Right atrium auricular region (tissue), 2 donors: Measurements from ENCODE around the gene ABLIM3. TPM values are rescaled to one million over a fixed set of nuclear protein-coding genes. Genes with fewer than 3 reads are reported as not detected.

Experiments
- DNase-seq: peaks from one replicate; pipeline ENCODE4 v3.0.0-alpha.2; 2019; ENCODE audit warnings: low spot score
- H3K27ac ChIP-seq, 2 donors: fragments of 200-600 bp; sonication (generic); 1 replicate in 1 of 2; 2 replicates in 1 of 2; pipeline ENCODE4 v1.5.1; 2016 to 2019
- H3K27me3 ChIP-seq, 2 donors: fragments of 200-600 bp; sonication (generic); one replicate each; pipeline versions ENCODE4 v1.5.1 to v1.6.0; 2017 to 2019
- H3K36me3 ChIP-seq: fragments of 200-600 bp; sonication (generic); one replicate; pipeline ENCODE4 v1.5.1; 2016
- H3K4me1 ChIP-seq, 2 donors: fragments of 200-600 bp; sonication (generic); one replicate each; pipeline versions ENCODE4 v1.5.1 to v1.6.0; 2017 to 2019
- H3K4me3 ChIP-seq, 2 donors: fragments of 200-600 bp; sonication (generic); 1 replicate in 1 of 2; 2 replicates in 1 of 2; pipeline ENCODE4 v1.5.1; 2017 to 2019; ENCODE audit warnings: mild to moderate bottlenecking in 1 of 2, moderate library complexity in 1 of 2
- H3K9me3 ChIP-seq, 2 donors: fragments of 200-600 bp; sonication (generic); one replicate each; pipeline ENCODE4 v1.5.1; 2019
- CTCF ChIP-seq, 2 donors: fragments of 200-600 bp; sonication (generic); IDR thresholded peaks; one replicate each; pipeline ENCODE4 v1.5.1; 2019; ENCODE audit warnings: antibody characterized with exemption in 2 of 2
- total RNA-seq, 2 donors: library from RNA; depleted of rRNA; stranded (reverse); fragments of >200 nt; gene quantifications; one replicate each; pipeline ENCODE4 v1.1.0, GENCODE V29; 2016

Gene ABLIM3
- total RNA-seq, 2 donors from 2014 or later: 109 to 145 TPM

GRCh38 chr5:149174847-149175234 is 33.5 kb downstream of the ABLIM3 start:
- DNase-seq: no peak
- TF ChIP-seq CTCF (IDR thresholded peaks at IDR 0.05): no peak
- Histone ChIP-seq H3K36me3 (no peaks in the 10 kb centered on the region), H3K27ac (peak overlapping the region; percentile 80 to 94), H3K9me3 (no peaks in the 10 kb centered on the region), H3K4me3 (no peak overlapping the region), H3K27me3 (no peaks in the 10 kb centered on the region), H3K4me1 (peaks cover 0 to 80% of the 10 kb centered on the region in 2 donors)

GRCh38 chr5:149175346-149176105 is 34.2 kb downstream of the ABLIM3 start:
- H3K4me1 ChIP-seq: peaks cover 0 to 77% of the 10 kb centered on the region in 2 donors
- TF ChIP-seq CTCF (IDR thresholded peaks at IDR 0.05): no peak
- DNase-seq: peak; percentile 90

GRCh38 chr5:149177339-149177843 is 36.1 kb downstream of the ABLIM3 start:
- H3K36me3 ChIP-seq: no peaks in the 10 kb centered on the region
- H3K27ac ChIP-seq: peak overlapping the region; percentile 80 to 94
- H3K9me3 ChIP-seq: no peaks in the 10 kb centered on the region
- no peaks in the 10 kb centered on the region for H3K27me3 ChIP-seq
- peaks cover 0 to 73% of the 10 kb centered on the region in 2 donors for H3K4me1 ChIP-seq
- no peak overlapping the region for H3K4me3 ChIP-seq
- TF ChIP-seq CTCF (IDR thresholded peaks at IDR 0.05): no peak
- DNase-seq: no peak

More at GRCh38 chr5:149175346-149176105, 34.2 kb downstream of the ABLIM3 start:
- peak overlapping the region; percentile 80 to 94 for H3K27ac ChIP-seq
- no peaks in the 10 kb centered on the region for H3K9me3 ChIP-seq
- H3K4me3 ChIP-seq: no peak overlapping the region
- H3K36me3 ChIP-seq: no peaks in the 10 kb centered on the region
- H3K27me3 ChIP-seq: no peaks in the 10 kb centered on the region

- H3K27me3 ChIP-seq: no peaks in the 10 kb centered on the region
- H3K4me1 ChIP-seq: peaks cover 0 to 67% of the 10 kb centered on the region in 2 donors
- TF ChIP-seq CTCF (IDR thresholded peaks at IDR 0.05): no peak
Measured at GRCh38 chr5:149177911-149178565, 36.7 kb downstream of the ABLIM3 start.

GRCh38 chr5:149181732-149182131 is 40.4 kb downstream of the ABLIM3 start:
- TF ChIP-seq CTCF (IDR thresholded peaks at IDR 0.05): no peak
- H3K9me3 ChIP-seq: no peaks in the 10 kb centered on the region
- H3K27ac ChIP-seq: peak overlapping the region in 1 of 2 donors; percentile 1
- H3K27me3 ChIP-seq: no peaks in the 10 kb centered on the region
- H3K4me3 ChIP-seq: no peak overlapping the region
- peaks cover 0 to 33% of the 10 kb centered on the region in 2 donors for H3K4me1 ChIP-seq
- peaks cover 17% of the 10 kb centered on the region for H3K36me3 ChIP-seq
- no peak for DNase-seq

More at GRCh38 chr5:149177911-149178565, 36.7 kb downstream of the ABLIM3 start:
- Histone ChIP-seq H3K36me3 (no peaks in the 10 kb centered on the region), H3K9me3 (no peaks in the 10 kb centered on the region), H3K27ac (peak overlapping the region; percentile 80 to 94), H3K4me3 (no peak overlapping the region)
- DNase-seq: no peak
